HepG2 (cell line): Measurements from ENCODE around the gene SLC38A2. TPM values are rescaled to one million over a fixed set of nuclear protein-coding genes. Genes with fewer than 3 reads are reported as not detected.
A peak's percentile ranks its signal among the peaks of the same experiment; 100 is the strongest.

ENCODE experiments used
- AHR ChIP-seq: IDR thresholded peaks from 2 replicates; pipeline ENCODE4 v1.6.1; 2018; ENCODE audit warnings: missing genetic modification reagents, missing compliant biosample characterization
- ATF2 ChIP-seq: sonication (generic); formaldehyde crosslinking; IDR thresholded peaks from 2 replicates; pipeline ENCODE4 v1.4.0; 2020; ENCODE audit warnings: missing genetic modification reagents
- ATRX ChIP-seq: sonication (generic); formaldehyde crosslinking; IDR thresholded peaks from 2 replicates; pipeline ENCODE4 v1.4.0; 2020; ENCODE audit warnings: missing genetic modification reagents, borderline replicate concordance
- CC2D1A ChIP-seq: sonication (generic); formaldehyde crosslinking; IDR thresholded peaks from 2 replicates; pipeline ENCODE4 v1.8.1; 2023; ENCODE audit warnings: mild to moderate bottlenecking, missing genetic modification reagents
- CCAR2 ChIP-seq: fragments of 200-400 bp; formaldehyde crosslinking; optimal IDR thresholded peaks from 2 replicates; pipeline ENCODE3; 2018; ENCODE audit warnings: low read depth, mild to moderate bottlenecking, low read length, moderate library complexity
- CCDC6 ChIP-seq: sonication (generic); formaldehyde crosslinking; IDR thresholded peaks from 2 replicates; pipeline ENCODE4 v1.8.1; 2022; ENCODE audit warnings: mild to moderate bottlenecking, missing genetic modification reagents, moderate library complexity
- CEBPB ChIP-seq: IDR thresholded peaks from 2 replicates; pipeline ENCODE4 v1.6.1; 2011; ENCODE audit warnings: low read depth, low read length, improper control_type of control experiment, borderline replicate concordance
- HMG20B ChIP-seq: conservative IDR thresholded peaks from 2 replicates; pipeline ENCODE4 v1.6.1; 2016; ENCODE audit warnings: missing genetic modification reagents, missing compliant biosample characterization
- IKZF5 ChIP-seq: IDR thresholded peaks from 2 replicates; pipeline ENCODE4 v1.6.1; 2018; ENCODE audit warnings: missing genetic modification reagents, mild to moderate bottlenecking, missing compliant biosample characterization
- IRF1 ChIP-seq: sonication (generic); formaldehyde crosslinking; IDR thresholded peaks from 2 replicates; pipeline ENCODE4 v1.4.0; 2020; ENCODE audit warnings: low read depth, mild to moderate bottlenecking, missing genetic modification reagents
- KAT2B ChIP-seq: fragments of 150-350 bp; IDR thresholded peaks from 2 replicates; pipeline ENCODE4 v1.6.1; 2014; ENCODE audit warnings: low read depth, low read length, borderline replicate concordance
- MBNL3 ChIP-seq: fragments of 250-450 bp; sonication (Bioruptor Pico); conservative IDR thresholded peaks from 2 replicates; pipeline ENCODE4 v1.8.0; 2022; ENCODE audit warnings: mild to moderate bottlenecking, inconsistent platforms
- NCOA1 ChIP-seq: sonication (generic); formaldehyde crosslinking; IDR thresholded peaks from 2 replicates; pipeline ENCODE4 v1.9.0; 2021; ENCODE audit warnings: missing genetic modification reagents
- NR2F1 ChIP-seq, 2 experiments: fragments of 450-650 bp in 1 of 2; formaldehyde crosslinking in 1 of 2; IDR thresholded peaks; 2 replicates each; pipeline versions ENCODE4 v1.5.0 to v1.6.1; 2016 to 2020; ENCODE audit warnings: mild to moderate bottlenecking in 1 of 2, missing compliant biosample characterization in 1 of 2, missing genetic modification reagents in 1 of 2, moderate library complexity in 1 of 2
- PAF1 ChIP-seq: IDR thresholded peaks from 2 replicates; pipeline ENCODE4 v1.6.1; 2016; ENCODE audit warnings: missing genetic modification reagents, missing compliant biosample characterization
- PHB2 ChIP-seq: fragments of 450-650 bp; IDR thresholded peaks from 2 replicates; pipeline ENCODE4 v1.6.1; 2018; ENCODE audit not compliant: partially characterized antibody
- RXRA ChIP-seq: sonication (generic); formaldehyde crosslinking; IDR thresholded peaks from 2 replicates; pipeline ENCODE4 v1.5.1; 2020; ENCODE audit warnings: missing genetic modification reagents
- SPEN ChIP-seq: sonication (generic); formaldehyde crosslinking; IDR thresholded peaks from 2 replicates; pipeline ENCODE4 v1.5.1; 2020; ENCODE audit warnings: low read depth, mild to moderate bottlenecking, missing genetic modification reagents
- TAF1 ChIP-seq: sonication (generic); formaldehyde crosslinking; IDR thresholded peaks from 2 replicates; pipeline ENCODE4 v1.4.0; 2020; ENCODE audit warnings: missing genetic modification reagents
- ZHX1 ChIP-seq: sonication (generic); formaldehyde crosslinking; IDR thresholded peaks from 2 replicates; pipeline ENCODE4 v1.8.1; 2022; ENCODE audit warnings: low read depth, mild to moderate bottlenecking, missing genetic modification reagents
- ZNF746 ChIP-seq: sonication (generic); formaldehyde crosslinking; IDR thresholded peaks from 2 replicates; pipeline ENCODE4 v1.8.0; 2022; ENCODE audit warnings: mild to moderate bottlenecking, missing genetic modification reagents
- ZNF768 ChIP-seq: sonication (generic); formaldehyde crosslinking; IDR thresholded peaks from 2 replicates; pipeline ENCODE4 v1.4.0; 2020; ENCODE audit warnings: missing genetic modification reagents
- ZXDC ChIP-seq: sonication (generic); formaldehyde crosslinking; IDR thresholded peaks from 2 replicates; pipeline ENCODE4 v1.5.0; 2020; ENCODE audit warnings: mild to moderate bottlenecking, missing genetic modification reagents
- polyA plus RNA-seq, 8 experiments: library from polyadenylated mRNA; depleted of rRNA in 3 of 8; stranded (reverse) in 7 of 8; unstranded in 1 of 8; fragments of >200 nt; fragmentation: Illumina TruSeq in 4 of 8; extraction: Trizol in 4 of 8; gene quantifications; 2 replicates each; pipeline versions ENCODE4 v1.2.1 to v1.2.3, GENCODE V29; 2011 to 2016; ENCODE audit warnings: low read depth in 4 of 8, missing spikeins in 1 of 8, mixed read lengths in 1 of 8; ENCODE audit not compliant: insufficient read depth in 1 of 8
- total RNA-seq, 5 experiments: library from RNA; depleted of rRNA; stranded (reverse); fragments of >200 nt; fragmentation: Illumina TruSeq; extraction: Trizol; gene quantifications; 2 replicates each; pipeline ENCODE4 v1.2.3, GENCODE V29; 2016; ENCODE audit warnings: low read depth in 1 of 5

SLC38A2 gene
- total and polyA plus RNA-seq, 2 of the 13 experiments (the other 11 are each of a cell fraction or from before 2014, with no cell fraction given) = 368 to 880 TPM

- TF ChIP-seq ATF2 (CRISPR knock-in tag) (no peak), SPEN (CRISPR knock-in tag) (0 out of 2 replicates have a peak, but pooled peaks have one; percentile 5), PAF1 (CRISPR knock-in tag) (peak; percentile 95), NCOA1 (CRISPR knock-in tag) (no peak), RXRA (CRISPR knock-in tag) (no peak), IRF1 (CRISPR knock-in tag) (no peak), KAT2B (no peak), TAF1 (no peak; the same call in 1 of the 2 replicates), CEBPB (peak; percentile 51; the same call in 1 of the 2 replicates), MBNL3 (CRISPR knock-in tag) (no peak), NR2F1 (CRISPR knock-in tag; IDR thresholded peaks at IDR 0.05) (peak in 1 of 2 experiments; percentile 23; a peak in 1 of 4 replicates), ZHX1 (0 out of 2 replicates have a peak, but pooled peaks have one; percentile 33), CCAR2 (no peak), IKZF5 (no peak), ATRX (CRISPR knock-in tag) (no peak), PHB2 (no peak), ZNF746 (CRISPR knock-in tag) (no peak), ZNF768 (CRISPR knock-in tag) (no peak), CC2D1A (CRISPR knock-in tag) (no peak), AHR (CRISPR knock-in tag) (no peak), ZXDC (CRISPR knock-in tag) (no peak), HMG20B (no peak), CCDC6 (CRISPR knock-in tag) (no peak)
Measured at GRCh38 chr12:46368138-46368537, 4.4 kb downstream of the SLC38A2 start (continued).
